Esophagus muscularis mucosa (tissue), 4 donors: Measurements from ENCODE around the gene ARL2BP. TPM values are rescaled to one million over a fixed set of nuclear protein-coding genes. Genes with fewer than 3 reads are reported as not detected.

ENCODE experiments used
- DNase-seq: peaks from one replicate; pipeline ENCODE4 v3.0.0-alpha.2; 2017; ENCODE audit errors: extremely low spot score
- H3K27ac ChIP-seq, 4 donors: fragments of 200-600 bp; sonication (generic); replicated peaks in 1 of 4; 1 replicate in 3 of 4; 2 replicates in 1 of 4; pipeline ENCODE4 v1.5.1; 2016 to 2019; ENCODE audit warnings: mild to moderate bottlenecking in 1 of 4
- H3K27me3 ChIP-seq, 4 donors: fragments of 200-600 bp; sonication (generic); one replicate each; pipeline versions ENCODE4 v1.5.1 to v1.6.0; 2016 to 2019
- H3K36me3 ChIP-seq, 4 donors: fragments of 200-600 bp; sonication (generic); one replicate each; pipeline ENCODE4 v1.5.1; 2016 to 2019
- H3K4me1 ChIP-seq, 4 donors: fragments of 200-600 bp; sonication (generic); one replicate each; pipeline ENCODE4 v1.5.1; 2016 to 2019
- H3K4me3 ChIP-seq, 4 donors: fragments of 200-600 bp; sonication (generic); 1 replicate in 2 of 4; 2 replicates in 2 of 4; pipeline ENCODE4 v1.5.1; 2016 to 2019; ENCODE audit warnings: mild to moderate bottlenecking in 4 of 4, moderate library complexity in 1 of 4
- H3K9me3 ChIP-seq, 4 donors: fragments of 200-600 bp; sonication (generic); 1 replicate in 3 of 4; 2 replicates in 1 of 4; pipeline ENCODE4 v1.5.1; 2016 to 2019
- EP300 ChIP-seq: sonication (generic); formaldehyde crosslinking; IDR thresholded peaks from one replicate; pipeline ENCODE4 v1.6.1; 2017; ENCODE audit warnings: antibody characterized with exemption
- POLR2A ChIP-seq: fragments of 450-650 bp; IDR thresholded peaks from one replicate; pipeline ENCODE4 v1.6.1; 2017; ENCODE audit warnings: antibody characterized with exemption, moderate library complexity, mild to moderate bottlenecking, low read depth
- POLR2AphosphoS5 ChIP-seq, 2 donors: sonication (generic); formaldehyde crosslinking; IDR thresholded peaks; one replicate each; pipeline ENCODE4 v1.6.1; 2017; ENCODE audit warnings: antibody characterized with exemption in 2 of 2
- WGBS: methylation state at CpG from one replicate; pipeline ENCODE4 v1.1.5; 2018; 5-methylcytosine and 5-hydroxymethylcytosine counted together
- intact Hi-C: fragments of 100-400 bp; cut with DNase I; formaldehyde crosslinking; loops from one replicate; pipeline ENCODE4 v1.15.1; 2023
- total RNA-seq, 4 donors: library from RNA; depleted of rRNA; stranded (reverse); fragments of >200 nt; gene quantifications; one replicate each; pipeline versions ENCODE4 v1.1.0 to v1.2.1, GENCODE V29; 2016
- TF ChIP-seq, protein P1 (sequence below), 3 experiments: fragments of 200-600 bp in 2 of 3; fragments of 450-650 bp in 1 of 3; sonication (generic) in 2 of 3; IDR thresholded peaks; one replicate each; pipeline ENCODE4 v1.5.1; 2017 to 2019; ENCODE audit warnings: antibody characterized with exemption in 3 of 3, mild to moderate bottlenecking in 2 of 3, moderate library complexity in 1 of 3

The ARL2BP gene
- total RNA-seq, 4 donors from 2014 or later, result 58.1 to 77.4 (median 66.9) TPM

DNA sequence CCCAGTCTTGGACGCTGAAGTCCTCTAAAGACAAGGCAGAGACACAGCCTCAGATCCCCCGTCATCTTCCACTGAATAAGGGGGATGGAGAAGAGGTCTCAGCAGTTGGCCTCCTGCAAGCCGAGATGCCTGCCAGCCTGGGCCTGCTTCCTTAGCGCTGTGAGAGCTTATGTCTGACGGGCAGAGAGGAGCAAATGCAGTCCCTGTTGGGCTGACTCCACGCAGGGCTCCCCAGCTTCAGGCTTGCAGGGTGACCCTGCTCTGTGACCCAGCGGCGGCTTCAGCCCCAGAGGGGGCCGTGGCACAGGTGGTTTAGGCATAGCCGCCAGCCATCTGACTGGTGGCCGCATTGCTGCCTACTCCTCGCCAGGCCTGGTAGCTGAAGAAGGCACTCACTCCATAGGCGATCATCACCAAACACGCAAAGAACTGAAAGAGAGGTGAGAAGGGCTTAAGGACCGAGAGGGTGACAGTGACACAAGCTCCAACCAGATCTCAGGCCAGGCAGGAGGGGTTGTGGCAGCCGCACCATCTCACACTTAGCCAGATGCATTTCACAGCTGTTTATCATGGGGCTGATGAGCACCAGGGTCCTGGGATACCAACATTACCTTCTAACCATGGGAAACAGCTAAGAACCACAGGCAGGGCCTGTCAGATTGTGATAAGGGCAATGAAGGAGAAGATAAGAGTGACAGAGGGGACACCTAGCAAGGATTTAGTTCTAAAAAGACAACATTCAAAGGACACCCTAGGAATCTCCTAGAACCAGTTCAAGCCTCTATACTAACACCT, 11.7 kb downstream of the ARL2BP start:
- TF ChIP-seq, protein P1, sequence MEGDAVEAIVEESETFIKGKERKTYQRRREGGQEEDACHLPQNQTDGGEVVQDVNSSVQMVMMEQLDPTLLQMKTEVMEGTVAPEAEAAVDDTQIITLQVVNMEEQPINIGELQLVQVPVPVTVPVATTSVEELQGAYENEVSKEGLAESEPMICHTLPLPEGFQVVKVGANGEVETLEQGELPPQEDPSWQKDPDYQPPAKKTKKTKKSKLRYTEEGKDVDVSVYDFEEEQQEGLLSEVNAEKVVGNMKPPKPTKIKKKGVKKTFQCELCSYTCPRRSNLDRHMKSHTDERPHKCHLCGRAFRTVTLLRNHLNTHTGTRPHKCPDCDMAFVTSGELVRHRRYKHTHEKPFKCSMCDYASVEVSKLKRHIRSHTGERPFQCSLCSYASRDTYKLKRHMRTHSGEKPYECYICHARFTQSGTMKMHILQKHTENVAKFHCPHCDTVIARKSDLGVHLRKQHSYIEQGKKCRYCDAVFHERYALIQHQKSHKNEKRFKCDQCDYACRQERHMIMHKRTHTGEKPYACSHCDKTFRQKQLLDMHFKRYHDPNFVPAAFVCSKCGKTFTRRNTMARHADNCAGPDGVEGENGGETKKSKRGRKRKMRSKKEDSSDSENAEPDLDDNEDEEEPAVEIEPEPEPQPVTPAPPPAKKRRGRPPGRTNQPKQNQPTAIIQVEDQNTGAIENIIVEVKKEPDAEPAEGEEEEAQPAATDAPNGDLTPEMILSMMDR (IDR thresholded peaks at IDR 0.05), result no peak
- TF ChIP-seq POLR2A (no peak), EP300 (no peak), POLR2AphosphoS5 (IDR thresholded peaks at IDR 0.05) (no peak)
- Histone ChIP-seq H3K27ac (no peak overlapping the region), H3K27me3 (no peaks in the 10 kb centered on the region), H3K4me1 (peaks cover 9 to 19% (median 14%) of the 10 kb centered on the region in 4 donors), H3K4me3 (no peak overlapping the region), H3K36me3 (peaks cover 33 to 62% (median 49%) of the 10 kb centered on the region in 4 donors), H3K9me3 (no peaks in the 10 kb centered on the region)
- DNase-seq, result no peak
- 89% methylated on average over 16 of the region's 16 CpGs for WGBS
- intact Hi-C loops, result no loop called here

DNA sequence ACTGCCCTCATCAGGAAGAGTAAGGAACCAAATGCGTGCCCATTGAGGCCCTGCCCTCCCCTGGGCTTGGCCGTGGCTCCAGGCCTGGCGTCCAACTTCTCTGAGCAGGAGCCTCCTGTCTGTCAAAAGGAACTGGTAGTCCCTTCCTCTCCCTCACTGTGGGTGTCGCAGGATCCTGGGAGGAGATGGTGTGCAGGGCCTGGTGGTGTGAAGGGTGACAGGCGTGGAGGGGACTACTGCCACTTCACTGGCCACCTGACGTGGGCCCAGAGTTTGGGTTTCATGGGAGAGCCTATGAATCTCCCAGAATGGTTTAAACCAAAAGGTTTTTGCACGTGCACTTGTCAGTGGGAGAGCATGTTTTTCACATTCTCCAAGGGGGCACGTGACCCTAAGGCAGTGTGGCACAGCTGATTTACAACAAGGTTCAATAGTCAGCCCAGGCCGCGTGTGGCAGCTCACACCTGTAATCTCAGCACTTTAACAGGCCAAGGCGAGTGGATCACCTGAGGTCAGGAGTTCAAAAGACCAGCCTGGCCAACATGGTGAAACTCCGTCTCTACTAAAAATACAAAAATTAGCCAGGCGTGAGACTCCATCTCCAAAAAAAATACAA, 12.5 kb downstream of the ARL2BP start:
- no peaks in the 10 kb centered on the region for H3K27me3 ChIP-seq
- DNase-seq, result no peak
- intact Hi-C loops, result no loop called here

DNA sequence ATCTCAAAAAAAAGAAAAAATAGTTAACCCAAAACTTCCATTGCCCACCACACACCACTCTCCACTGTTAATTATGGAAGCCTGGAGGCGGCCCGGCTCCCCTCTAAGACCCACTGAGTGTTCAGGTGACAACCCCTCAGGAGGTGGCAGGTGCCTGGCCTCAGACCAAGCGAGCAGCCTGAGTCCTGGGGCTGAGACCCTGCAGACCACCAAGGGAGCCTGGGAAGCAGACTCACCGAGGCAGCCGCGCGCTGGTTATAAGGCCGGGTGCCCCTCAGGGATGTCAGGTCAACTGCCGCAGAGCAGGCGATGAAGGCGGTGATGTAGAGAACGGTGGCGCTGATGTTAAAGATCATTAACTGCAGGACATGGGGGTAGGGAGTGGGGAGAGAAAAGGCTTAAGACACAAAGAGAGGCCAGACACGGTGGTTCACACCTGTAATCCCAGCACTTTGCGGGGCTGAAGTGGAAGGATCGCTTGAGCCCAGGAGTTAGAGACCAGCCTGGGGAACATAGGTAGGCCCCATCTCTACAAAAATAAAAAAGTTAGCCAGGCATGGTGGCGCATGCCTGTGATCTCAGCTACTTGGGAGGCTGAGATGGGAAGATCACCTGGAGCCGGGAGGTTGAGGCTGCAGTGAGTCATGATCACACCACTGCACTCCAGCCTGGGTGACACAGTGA, 13.3 kb downstream of the ARL2BP start:
- no peak for DNase-seq

More for the DNA sequence above, 12.5 kb downstream of the ARL2BP start:
- TF ChIP-seq, protein P1 (IDR thresholded peaks at IDR 0.05), result no peak
- no peak for TF ChIP-seq EP300
- TF ChIP-seq POLR2AphosphoS5 (IDR thresholded peaks at IDR 0.05), result no peak
- no peak for TF ChIP-seq POLR2A
- no peak overlapping the region for H3K4me3 ChIP-seq
- 90% methylated on average over 13 of the region's 13 CpGs for WGBS
- peaks cover 26 to 54% (median 41%) of the 10 kb centered on the region in 4 donors for H3K36me3 ChIP-seq
- peaks cover 9 to 19% (median 14%) of the 10 kb centered on the region in 4 donors for H3K4me1 ChIP-seq
- no peaks in the 10 kb centered on the region for H3K9me3 ChIP-seq
- no peak overlapping the region for H3K27ac ChIP-seq

DNA sequence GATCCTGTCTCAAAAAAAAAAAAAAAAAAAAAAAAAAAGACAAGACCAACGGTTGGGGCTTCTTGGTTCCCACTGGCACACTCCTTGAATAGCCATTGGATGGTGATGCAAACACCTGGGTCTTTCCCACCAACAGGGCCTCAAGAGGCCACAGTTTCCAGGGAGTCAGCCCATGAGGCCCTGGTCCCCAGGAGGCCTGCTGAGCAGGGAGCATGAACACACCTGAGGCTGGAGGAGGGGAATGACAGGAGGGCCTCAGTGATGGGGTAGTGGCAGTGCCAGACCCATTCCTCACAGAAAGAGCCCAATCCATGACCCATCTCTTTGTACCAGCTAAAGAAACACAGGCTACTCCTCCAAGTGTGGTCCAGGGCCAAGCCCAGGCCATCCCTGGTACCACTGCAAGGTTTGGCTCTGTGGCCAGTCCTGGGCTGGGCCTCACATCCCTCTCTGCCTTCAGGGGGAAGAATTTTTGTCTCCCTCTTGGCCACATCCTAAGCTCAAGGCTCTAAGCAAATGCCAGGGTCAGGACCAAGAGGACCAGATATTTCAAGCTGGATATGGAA, 13.9 kb downstream of the ARL2BP start:
- TF ChIP-seq EP300 (no peak), POLR2A (no peak)
- Histone ChIP-seq H3K4me1 (peaks cover 9 to 19% (median 14%) of the 10 kb centered on the region in 4 donors), H3K4me3 (no peak overlapping the region), H3K36me3 (peaks cover 20 to 40% (median 27%) of the 10 kb centered on the region in 4 donors), H3K27ac (no peak overlapping the region), H3K27me3 (no peaks in the 10 kb centered on the region), H3K9me3 (no peaks in the 10 kb centered on the region)
- intact Hi-C loops, result no loop called here
- DNase-seq, result no peak
- 75% methylated on average over 1 of the region's 1 CpG for WGBS

More for the DNA sequence above, 13.3 kb downstream of the ARL2BP start:
- Histone ChIP-seq H3K27me3 (no peaks in the 10 kb centered on the region), H3K27ac (no peak overlapping the region), H3K9me3 (no peaks in the 10 kb centered on the region), H3K36me3 (peaks cover 21 to 46% (median 33%) of the 10 kb centered on the region in 4 donors), H3K4me3 (no peak overlapping the region), H3K4me1 (peaks cover 9 to 19% (median 14%) of the 10 kb centered on the region in 4 donors)
- 98% methylated on average over 18 of the region's 18 CpGs for WGBS
- intact Hi-C loops, result no loop called here
- TF ChIP-seq POLR2AphosphoS5 (IDR thresholded peaks at IDR 0.05), result no peak
- TF ChIP-seq, protein P1 (IDR thresholded peaks at IDR 0.05), result no peak
- no peak for TF ChIP-seq EP300
- TF ChIP-seq POLR2A, result no peak
